Measurements from ENCODE around the gene HBA2.
"Not testable (repeated sequence)": the region's sequence is repeated elsewhere in the genome, so short reads cannot be mapped to it uniquely, and the experiment has no call there.

Gene HBA2

DNA sequence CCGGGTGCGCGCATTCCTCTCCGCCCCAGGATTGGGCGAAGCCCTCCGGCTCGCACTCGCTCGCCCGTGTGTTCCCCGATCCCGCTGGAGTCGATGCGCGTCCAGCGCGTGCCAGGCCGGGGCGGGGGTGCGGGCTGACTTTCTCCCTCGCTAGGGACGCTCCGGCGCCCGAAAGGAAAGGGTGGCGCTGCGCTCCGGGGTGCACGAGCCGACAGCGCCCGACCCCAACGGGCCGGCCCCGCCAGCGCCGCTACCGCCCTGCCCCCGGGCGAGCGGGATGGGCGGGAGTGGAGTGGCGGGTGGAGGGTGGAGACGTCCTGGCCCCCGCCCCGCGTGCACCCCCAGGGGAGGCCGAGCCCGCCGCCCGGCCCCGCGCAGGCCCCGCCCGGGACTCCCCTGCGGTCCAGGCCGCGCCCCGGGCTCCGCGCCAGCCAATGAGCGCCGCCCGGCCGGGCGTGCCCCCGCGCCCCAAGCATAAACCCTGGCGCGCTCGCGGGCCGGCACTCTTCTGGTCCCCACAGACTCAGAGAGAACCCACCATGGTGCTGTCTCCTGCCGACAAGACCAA, at the start of gene HBA2:
Gene HBA2, plus strand, starts transcription at position 503 of the 568 bp plus-strand sequence. Its CDS starts 37 bp downstream, at position 540.
- not testable (repeated sequence) for DNase-seq (ENCODE audit: low read depth)

DNA sequence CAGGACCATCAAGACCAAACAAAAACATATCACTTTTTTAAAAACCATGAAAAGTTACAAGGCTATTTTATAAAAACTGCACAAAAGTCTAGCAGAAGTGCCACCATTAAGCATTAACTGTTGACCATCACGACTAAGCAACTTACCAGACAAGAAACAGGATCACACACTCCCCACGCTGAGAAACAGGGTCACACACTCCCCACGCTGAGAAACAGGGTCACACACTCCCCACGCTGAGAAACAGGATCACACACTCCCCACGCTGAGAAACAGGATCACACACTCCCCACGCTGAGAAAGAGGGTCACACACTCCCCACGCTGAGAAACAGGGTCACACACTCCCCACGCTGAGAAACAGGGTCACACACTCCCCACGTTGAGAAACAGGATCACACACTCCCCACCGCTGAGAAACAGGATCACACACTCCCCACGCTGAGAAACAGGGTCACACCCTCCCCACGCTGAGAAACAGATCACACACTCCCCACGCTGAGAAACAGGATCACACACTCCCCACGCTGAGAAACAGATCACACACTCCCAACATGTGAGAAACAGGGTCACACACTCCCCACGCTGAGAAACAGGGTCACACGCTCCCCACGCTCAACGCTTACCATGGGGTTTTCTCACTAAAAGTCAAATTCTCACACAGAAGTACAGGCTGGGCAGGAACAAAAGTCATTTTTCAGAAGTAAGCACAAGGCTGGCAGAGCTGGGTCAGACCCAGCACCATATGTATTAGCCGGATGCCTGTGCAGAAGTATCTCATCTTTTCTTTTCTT, 48.9 kb upstream of the HBA2 start:
- not testable (repeated sequence) for DNase-seq (ENCODE audit: low read depth)

DNA sequence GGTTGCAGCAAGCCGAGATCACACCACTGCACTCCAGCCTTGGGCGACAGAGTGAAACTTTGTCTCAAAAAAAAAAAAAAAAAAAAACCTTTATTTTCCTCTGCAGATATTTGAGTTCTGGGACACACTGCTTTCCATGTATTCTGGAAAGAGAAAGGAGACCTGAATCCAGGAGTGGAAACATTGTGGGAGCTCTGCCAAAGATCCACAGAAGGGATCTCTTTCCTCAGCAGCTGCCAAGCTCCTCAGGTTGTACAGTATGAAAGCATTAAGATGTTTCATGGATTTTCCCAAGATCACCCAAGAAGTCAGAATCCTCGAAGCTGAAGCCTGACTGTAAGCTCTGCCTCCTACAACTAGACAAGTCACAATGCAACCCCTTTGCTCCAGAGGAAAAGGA, 47.7 kb upstream of the HBA2 start:
- no peak for DNase-seq (ENCODE audit: low read depth)

DNA sequence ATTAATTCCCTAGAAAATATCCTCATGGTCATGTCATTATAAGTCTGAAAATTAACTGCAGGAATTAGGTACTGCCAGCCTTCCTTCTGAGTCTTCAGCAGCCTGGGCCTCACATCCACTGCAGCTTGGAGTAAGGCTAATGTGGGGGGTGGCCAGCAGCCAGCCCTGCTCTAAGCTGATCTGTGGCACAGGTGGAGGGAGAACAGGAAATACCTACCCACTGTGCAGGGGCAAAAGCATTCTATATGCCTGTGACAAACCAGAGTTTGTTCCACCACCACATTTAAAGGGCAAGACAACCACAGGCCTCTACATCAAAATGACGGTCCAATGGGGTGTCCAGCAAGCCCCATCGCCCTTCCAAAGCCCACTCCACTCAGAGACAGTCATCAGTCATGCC, 43.6 kb upstream of the HBA2 start:
- DNase-seq (ENCODE audit: low read depth), result no peak

DNA sequence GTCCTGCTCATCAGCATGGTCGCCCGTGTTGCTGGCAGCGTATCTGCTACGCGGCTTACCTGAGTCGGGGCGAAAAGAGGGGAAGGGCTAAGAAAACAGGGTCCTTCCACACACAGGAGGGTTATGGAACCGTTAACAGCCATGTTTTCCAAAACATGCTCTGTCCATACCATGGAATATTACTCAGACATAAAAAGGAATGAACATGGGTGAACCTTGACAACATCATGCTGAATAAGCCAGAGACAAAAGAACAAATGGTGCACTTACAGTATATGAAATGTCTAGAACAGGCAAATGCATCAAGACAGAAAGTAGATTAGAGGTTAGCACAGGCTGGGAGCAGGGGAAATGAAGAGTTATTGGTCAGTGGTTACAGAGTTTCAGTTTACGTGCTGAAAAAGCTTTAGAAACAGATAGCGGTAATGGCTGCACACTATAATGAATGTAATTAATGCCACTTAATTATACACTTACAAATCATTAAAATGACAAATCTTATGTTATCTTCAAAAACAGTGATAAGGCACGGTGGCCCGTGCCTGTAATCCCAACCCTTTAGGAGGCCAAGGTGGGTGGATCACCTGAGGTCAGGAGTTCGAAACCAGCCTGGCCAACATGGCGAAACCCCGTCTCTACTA, 42.0 kb upstream of the HBA2 start:
- no peak for DNase-seq (ENCODE audit: low read depth)

DNA sequence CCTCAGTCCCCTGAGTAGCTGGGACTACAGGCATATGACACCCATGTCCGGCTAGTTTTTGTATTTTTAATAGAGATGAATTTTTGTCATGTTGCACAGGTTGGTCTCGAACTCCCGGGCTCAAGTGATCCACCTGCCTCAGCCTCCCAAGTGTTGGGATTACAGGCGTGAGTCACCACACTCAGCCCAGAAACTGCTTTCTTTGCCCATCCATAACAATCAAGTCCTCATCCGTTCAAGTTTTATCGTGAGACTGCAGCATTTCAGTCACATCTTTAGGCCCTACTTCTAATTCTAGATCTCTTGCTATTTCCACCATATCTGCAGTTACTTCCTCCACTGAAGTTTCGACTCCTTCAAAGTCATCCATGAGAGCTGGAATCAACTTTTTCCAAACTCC, 40.6 kb upstream of the HBA2 start:
- no peak for DNase-seq (ENCODE audit: low read depth)

DNA sequence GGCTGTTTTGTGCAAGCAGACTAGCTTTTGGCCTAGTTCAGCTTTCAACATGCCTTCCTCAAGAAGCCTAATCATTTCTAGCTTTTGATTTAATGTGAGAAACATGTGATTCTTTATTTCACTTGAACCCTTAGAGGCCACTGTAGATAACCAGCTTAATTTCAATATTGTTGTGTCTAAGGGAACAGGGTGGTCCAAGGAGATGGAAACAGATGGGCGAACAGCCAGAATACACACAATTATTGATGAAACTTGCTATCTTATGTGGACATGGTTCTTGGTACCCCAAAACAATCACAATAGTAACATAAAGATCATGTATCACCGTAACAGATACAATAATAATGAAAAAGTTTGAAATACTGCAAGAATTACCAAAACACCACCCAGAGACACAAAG, 39.0 kb upstream of the HBA2 start:
- no peak for DNase-seq (ENCODE audit: low read depth)

DNA sequence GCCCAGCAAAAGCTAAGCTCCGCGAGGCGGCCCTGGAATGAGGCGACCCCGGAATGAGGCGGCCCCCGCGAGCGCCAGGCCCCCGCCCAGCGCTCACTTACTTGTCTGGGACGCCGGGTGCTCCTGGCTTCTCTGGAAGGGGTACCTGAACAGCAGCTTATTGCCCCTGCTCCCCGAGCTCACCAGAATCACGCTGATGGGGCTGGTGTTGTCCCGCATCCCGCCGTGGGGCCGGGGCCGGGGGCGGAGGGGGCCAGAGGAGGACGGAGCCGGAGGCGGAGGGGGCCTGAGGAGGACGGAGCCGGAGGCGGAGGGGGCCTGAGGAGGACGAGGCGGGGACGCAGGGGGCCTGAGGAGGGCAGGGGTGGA, 34.6 kb upstream of the HBA2 start:
- DNase-seq (ENCODE audit: low read depth), result no peak

DNA sequence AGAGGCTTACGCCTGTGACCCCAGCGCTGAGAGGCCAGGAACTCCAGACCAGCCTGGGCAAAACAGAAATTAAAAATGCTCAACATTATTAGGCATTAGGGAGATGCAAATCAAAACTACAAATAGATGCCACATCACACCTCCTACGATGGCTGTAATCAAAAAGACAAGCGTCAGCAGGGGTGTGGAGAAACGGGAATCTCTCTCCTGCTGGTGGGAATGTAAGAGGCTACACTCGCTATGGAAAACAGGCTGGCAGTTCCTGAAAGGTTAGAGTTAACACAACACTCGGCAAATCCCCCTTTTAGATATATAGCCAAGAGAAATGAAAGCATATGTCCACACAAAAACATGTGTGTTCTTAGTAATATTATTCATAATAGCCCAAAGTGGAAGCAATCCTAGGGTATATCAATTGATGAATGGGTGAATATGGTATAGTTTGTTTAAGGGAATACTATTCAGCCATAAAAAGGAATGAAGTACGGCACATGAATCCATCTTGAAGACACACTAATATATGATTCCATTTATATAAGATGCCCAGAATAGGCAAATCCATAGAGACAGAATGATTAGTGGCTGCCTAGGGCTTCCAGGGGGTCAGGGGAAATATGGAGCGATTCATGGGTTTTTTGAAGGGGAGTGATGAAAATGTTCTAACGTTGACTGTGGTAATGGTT, 32.4 kb upstream of the HBA2 start:
- DNase-seq (ENCODE audit: low read depth), result no peak

DNA sequence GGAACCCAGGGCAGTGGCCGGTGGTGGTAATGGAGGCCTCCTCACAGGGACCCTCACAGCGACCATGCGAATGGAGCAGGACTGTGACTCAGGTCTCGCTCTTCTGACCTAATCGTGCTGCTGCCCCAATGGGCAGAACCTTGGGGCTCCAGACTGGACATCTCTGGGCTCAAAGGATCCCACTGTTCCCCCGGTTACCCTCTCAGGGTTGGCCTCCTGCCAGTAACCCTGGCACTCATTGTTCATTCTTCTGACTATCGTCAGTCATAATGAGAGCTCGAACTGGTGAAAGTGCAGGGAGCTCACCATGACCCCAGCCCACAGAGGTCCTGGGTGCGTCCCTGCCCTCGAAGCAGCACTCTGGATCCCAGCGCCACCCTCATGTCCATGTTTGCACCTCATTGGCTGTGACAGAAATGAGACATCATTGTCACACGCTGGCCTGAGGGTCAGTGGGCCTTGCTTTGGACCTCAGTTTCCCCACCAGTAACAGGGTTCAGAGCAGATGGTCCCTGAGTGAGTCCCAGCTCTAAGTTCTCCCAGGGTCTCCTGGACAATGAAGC, 30.2 kb upstream of the HBA2 start:
- no peak for DNase-seq (ENCODE audit: low read depth)

DNA sequence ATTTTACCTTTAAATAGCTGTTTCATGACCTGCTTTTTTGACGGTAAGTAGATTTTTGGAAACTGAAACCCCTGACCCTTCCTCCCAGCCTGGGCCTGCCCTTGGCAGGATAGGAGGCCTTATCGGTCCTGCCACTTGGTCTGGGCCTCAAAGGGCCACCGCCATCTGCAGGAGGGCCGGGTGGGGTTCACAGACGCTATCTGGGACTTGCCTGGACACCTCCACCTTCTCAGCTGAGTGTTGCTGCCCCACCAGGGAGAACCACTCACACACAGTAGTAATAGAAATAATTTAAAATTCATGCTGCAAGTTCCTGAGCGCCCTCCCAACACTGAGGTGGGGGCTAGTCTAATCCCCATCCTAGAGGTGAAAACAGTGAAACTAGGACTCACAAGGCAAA, 29.6 kb upstream of the HBA2 start:
- no peak for DNase-seq (ENCODE audit: low read depth)

DNA sequence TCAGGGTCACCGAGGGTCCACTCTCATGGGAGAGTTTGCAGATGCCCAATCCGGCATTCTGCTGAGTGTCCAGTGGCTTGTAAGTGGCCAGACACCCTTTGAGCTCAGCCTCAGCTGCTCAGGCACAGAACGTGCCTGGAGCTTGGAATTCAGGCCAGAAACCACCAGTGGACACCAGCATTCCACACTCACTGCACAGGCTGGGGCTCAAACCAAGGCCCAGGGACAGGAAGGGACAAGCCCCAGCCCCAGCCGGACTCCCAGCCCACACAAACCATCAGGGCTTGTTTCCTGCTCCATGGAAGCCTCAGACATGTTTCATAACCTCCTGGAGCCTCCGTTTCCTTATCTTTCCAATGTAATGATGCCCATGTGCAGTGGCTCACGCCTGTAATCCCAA, 29.2 kb upstream of the HBA2 start:
- no peak for DNase-seq (ENCODE audit: low read depth)

DNA sequence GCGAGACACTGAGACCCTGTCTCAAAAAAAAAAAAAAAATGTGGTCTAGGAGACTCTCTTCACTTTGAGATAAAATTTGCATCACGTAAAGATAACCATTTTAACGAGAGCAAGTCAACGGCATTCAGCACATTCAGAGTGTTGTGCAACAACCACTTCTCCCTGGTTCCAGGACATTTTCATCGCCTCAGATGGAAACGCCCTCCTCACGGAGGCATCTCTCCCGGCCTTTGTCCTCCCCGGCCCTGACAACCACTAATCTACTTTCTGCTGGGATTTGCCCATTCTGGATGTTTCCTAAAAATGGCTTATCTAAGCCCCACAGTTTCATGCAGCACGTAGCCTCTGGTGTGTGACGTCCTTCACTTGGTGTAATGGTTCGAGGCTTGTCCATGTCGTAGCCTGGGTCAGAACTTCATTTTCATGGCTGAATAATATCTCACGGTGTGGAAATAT, 27.9 kb upstream of the HBA2 start:
- no peak for DNase-seq (ENCODE audit: low read depth)

DNA sequence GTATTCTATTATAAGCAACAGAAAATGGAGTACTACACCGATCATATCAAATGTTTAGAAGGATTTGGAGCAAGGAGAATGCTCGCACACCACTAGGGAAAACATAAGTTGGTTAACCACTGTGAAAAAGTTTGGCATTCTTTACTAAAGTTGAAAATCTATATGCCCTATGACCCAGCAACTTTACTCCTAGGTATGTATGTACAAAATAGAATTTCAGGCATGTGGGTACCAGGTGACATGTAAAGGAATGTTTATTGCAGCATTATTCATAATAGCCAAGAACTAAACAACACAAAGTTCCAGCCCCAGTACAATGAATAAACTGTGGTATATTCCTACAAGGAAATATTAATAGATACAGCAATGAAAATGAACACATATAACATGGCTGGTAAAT, 26.0 kb upstream of the HBA2 start:
- DNase-seq (ENCODE audit: low read depth), result no peak

DNA sequence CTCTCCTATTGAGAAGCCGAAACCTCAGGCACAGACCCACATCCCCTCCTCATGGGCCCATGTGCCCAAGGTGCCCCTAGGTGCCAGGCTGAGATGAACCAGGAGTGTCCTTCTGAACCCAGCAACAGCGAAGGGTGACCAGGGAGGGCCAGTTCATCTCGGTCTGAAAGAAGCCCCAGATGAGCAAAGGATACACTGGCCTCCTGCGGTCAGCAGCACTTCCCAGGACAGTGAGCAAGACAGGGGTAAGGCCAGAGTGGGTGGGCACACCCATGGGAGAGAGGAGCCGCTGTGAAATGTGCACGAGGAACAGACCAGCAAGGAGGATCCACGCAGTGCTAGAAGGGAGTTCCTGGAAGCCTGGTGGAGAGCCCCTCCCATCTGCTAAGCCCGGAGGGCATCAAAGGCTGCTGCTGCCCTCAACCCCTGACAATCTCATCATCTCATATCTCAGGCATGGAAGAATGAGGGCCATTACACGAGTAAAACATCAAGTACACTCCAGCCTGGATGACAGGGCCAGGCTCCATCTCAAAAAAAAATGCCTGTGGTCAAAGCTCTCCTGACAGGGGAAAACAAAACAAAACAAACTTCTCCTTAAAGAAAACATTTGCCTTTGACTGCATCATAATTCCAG, 23.5 kb upstream of the HBA2 start:
- no peak for DNase-seq (ENCODE audit: low read depth)

DNA sequence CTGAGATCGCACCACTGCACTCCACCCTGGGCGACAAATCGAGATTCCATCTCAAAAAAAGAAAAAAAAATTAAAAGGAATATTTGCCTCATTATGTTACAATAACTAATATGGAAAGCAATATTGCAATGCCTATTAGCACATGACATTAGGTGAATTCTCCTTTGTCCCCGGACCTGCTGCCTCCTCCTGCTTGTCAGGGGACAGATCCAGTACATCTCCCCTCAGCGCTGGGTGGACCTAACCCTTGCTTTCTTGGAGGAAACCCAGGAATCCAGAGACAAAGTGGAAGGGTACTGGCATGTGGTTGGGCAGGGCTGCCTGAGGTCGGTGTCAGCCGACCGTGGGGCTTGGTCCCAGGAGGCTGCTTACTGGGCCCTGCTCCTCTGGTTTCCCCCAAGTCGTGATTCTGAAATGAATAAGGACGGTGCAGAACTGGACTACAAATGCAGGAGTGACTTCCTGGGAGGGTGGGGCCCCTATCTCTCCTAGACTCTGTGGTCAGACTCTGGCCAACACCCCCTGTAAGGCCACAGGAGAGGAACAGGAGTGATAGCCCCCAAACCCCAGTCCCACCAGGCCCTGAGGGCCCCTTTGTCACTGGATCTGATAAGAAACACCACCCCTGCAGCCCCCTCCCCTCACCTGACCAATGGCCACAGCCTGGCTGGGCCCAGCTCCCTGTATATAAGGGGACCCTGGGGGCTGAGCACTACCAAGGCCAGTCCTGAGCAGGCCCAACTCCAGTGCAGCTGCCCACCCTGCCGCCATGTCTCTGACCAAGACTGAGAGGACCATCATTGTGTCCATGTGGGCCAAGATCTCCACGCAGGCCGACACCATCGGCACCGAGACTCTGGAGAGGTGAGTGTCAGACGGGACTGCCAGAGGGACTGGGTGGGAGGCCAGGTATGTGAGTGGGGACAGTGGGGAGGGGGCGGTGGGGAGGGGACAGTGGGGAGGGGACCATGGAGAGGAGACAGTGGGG, 20.2 kb upstream of the HBA2 start, which contains the start of gene HBZ:
Gene HBZ, plus strand, starts transcription at position 504 of the 988 bp plus-strand sequence. Its CDS starts 266 bp downstream, at position 770.
- no peak for DNase-seq (ENCODE audit: low read depth)

DNA sequence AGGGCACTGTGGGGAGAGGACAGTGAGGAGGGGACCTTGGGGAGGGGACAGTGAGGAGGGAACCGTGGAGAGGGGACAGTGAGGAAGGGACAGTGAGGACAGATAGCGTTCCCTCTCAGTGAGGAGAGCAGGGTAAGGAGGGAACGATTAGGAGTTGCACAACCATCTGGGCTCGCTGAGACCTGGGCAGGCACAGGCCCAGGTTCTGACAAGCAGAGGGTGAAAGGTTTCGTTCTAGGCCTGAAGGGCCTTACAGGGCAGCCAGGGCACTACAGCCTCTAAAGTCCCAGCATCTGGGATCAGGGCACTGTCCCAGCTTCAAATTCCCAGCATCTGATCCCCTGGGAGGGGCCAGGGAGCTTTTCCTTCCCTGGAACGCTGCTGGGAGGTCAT, 19.6 kb upstream of the HBA2 start:
- DNase-seq (ENCODE audit: low read depth), result not testable (repeated sequence)

DNA sequence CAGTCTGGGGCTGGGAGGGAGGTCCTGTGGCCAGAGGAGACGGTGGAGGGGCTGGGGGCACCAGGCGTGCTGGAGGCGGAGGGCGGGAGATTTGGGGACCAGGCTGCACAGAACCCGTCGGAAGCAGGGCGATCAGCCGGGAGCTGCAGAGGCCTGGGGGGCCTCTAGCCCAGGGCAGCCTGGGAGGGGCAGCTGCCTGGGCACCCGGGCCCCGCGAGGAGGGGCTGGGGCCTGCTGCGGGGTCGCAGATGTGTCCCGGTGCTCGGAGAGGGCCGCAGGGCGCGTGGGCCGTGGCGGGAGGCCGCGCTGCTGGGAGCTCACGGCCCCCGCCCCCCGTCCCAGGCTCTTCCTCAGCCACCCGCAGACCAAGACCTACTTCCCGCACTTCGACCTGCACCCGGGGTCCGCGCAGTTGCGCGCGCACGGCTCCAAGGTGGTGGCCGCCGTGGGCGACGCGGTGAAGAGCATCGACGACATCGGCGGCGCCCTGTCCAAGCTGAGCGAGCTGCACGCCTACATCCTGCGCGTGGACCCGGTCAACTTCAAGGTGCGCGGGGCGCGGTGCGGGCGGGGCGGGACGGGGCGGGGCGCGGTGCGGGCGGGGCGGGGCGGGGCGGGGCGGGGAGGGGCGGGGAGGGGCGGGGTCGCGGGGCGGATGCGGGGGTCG, 19.0 kb upstream of the HBA2 start:
- DNase-seq (ENCODE audit: low read depth), result not testable (repeated sequence)

DNA sequence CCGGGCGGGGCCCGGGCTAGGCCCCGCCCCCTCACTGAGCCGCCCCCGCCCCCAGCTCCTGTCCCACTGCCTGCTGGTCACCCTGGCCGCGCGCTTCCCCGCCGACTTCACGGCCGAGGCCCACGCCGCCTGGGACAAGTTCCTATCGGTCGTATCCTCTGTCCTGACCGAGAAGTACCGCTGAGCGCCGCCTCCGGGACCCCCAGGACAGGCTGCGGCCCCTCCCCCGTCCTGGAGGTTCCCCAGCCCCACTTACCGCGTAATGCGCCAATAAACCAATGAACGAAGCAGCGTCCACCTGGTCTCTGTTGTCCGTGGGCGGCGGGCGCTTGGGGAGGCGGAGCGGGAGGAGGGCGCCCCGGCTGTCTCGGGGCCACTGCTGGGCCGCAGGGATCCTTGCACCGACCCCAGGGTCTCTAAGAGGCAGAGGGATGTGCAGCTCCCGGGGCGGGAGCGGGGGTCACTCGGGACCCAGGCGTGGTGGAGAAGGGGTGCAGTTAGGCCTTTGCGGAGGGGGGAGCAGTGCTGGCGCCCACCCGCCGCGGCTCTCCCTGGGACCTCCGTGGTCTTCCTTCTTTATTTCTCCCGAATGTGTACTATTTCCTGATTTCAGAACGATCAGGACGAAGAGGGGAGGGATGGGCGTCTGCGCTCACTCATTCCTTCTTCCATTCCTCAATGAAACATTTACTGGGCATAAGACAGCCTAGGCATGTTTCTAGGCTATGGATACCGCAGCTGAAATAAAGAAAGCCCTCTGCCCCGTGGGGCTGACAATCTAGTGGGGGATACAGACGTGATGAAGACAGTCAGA, 18.3 kb upstream of the HBA2 start:
- no peak for DNase-seq (ENCODE audit: low read depth)

Measured in stromal cell of bone marrow (primary cell).